ENCODE results near the gene XYLT1. TPM values are rescaled to one million over a fixed set of nuclear protein-coding genes. Genes with fewer than 3 reads are reported as not detected.

XYLT1 gene
- total and polyA plus RNA-seq, 2 of the 8 experiments (the other 6 are each of a cell fraction or from before 2014, with no cell fraction given) = 6.6 to 25.4 TPM

- no peak for TF ChIP-seq TAF7 (optimal IDR thresholded peaks at IDR 0.05; ENCODE audit: borderline replicate concordance, low read depth, low read length)
- TF ChIP-seq SIRT6 (IDR thresholded peaks at IDR 0.05; ENCODE audit: low read length) = no peak
- no peak for TF ChIP-seq GTF2F1 (IDR thresholded peaks at IDR 0.05; ENCODE audit: borderline replicate concordance, low read depth, low read length)
- no peak for TF ChIP-seq NRF1 (IDR thresholded peaks at IDR 0.05; ENCODE audit: low read depth, low read length)
- no peak for TF ChIP-seq CEBPB (IDR thresholded peaks at IDR 0.05; ENCODE audit: low read depth, low read length)
Measured at GRCh38 chr16:17227278-17227677, 243.5 kb downstream of the XYLT1 start (continued).

Measured in H1 (cell line).